Measurements from ENCODE around the gene SLC66A3. TPM values are rescaled to one million over a fixed set of nuclear protein-coding genes. Genes with fewer than 3 reads are reported as not detected.

SLC66A3 gene
- polyA plus RNA-seq, 1 donor from 2014 or later: 7.0 TPM

- no peaks in the 10 kb centered on the region for H3K79me2 ChIP-seq (replicated peaks; ENCODE audit: insufficient read depth, low read length)
- no peaks in the 10 kb centered on the region for H3F3A ChIP-seq (ENCODE audit: insufficient read depth, low read length, poor library complexity, severe bottlenecking)
- no peaks in the 10 kb centered on the region for H3K9me3 ChIP-seq (ENCODE audit: low read length)
- no peak overlapping the region for H3K27ac ChIP-seq (ENCODE audit: low read length)
- H3K9me2 ChIP-seq (ENCODE audit: insufficient read depth, low read length): no peaks in the 10 kb centered on the region
- no peaks in the 10 kb centered on the region for H3K36me3 ChIP-seq (ENCODE audit: insufficient read depth, low read length)
- H3K27me3 ChIP-seq (ENCODE audit: insufficient read depth, low read depth, low read length): no peaks in the 10 kb centered on the region
- H3K9ac ChIP-seq (ENCODE audit: low read length): no peak overlapping the region
- no peak overlapping the region for H2AFZ ChIP-seq (ENCODE audit: low read depth, low read length)
- H3K4me3 ChIP-seq (ENCODE audit: low read length): no peak overlapping the region
- TF ChIP-seq REST (IDR thresholded peaks at IDR 0.05; ENCODE audit: borderline replicate concordance): no peak
- H3K4me2 ChIP-seq (ENCODE audit: low read length): no peak overlapping the region
- H4K20me1 ChIP-seq (ENCODE audit: insufficient read depth): no peaks in the 10 kb centered on the region
These were observed 23.9 kb upstream of the SLC66A3 start for GRCh38 chr2:11131166-11131920.

GRCh38 chr2:11132036-11132671, 23.1 kb upstream of the SLC66A3 start:
- no peak overlapping the region for H3K9ac ChIP-seq (ENCODE audit: low read length)
- no peaks in the 10 kb centered on the region for H3K9me3 ChIP-seq (ENCODE audit: low read length)
- no peak overlapping the region for H3K4me2 ChIP-seq (ENCODE audit: low read length)
- TF ChIP-seq CTCF (IDR thresholded peaks at IDR 0.05; ENCODE audit: poor library complexity, severe bottlenecking) (no peak), EZH2 (IDR thresholded peaks at IDR 0.05; ENCODE audit: borderline replicate concordance, insufficient read depth, low read length, poor library complexity, severe bottlenecking) (no peak), TAF1 (IDR thresholded peaks at IDR 0.05; ENCODE audit: low read depth) (no peak), POLR2AphosphoS5 (IDR thresholded peaks at IDR 0.05) (no peak), EP300 (conservative IDR thresholded peaks at IDR 0.05; ENCODE audit: poor library complexity, severe bottlenecking) (no peak), RAD21 (conservative IDR thresholded peaks at IDR 0.05) (no peak), MXI1 (conservative IDR thresholded peaks at IDR 0.05; ENCODE audit: poor library complexity, severe bottlenecking) (no peak)
- no peaks in the 10 kb centered on the region for H3K79me2 ChIP-seq (replicated peaks; ENCODE audit: insufficient read depth, low read length)
- H2AFZ ChIP-seq (ENCODE audit: low read depth, low read length): no peak overlapping the region
- no peak overlapping the region for H3K27ac ChIP-seq (ENCODE audit: low read length)
- H3K4me3 ChIP-seq (ENCODE audit: low read length): no peak overlapping the region
- no peaks in the 10 kb centered on the region for H3F3A ChIP-seq (ENCODE audit: insufficient read depth, low read length, poor library complexity, severe bottlenecking)
- no peaks in the 10 kb centered on the region for H3K27me3 ChIP-seq (ENCODE audit: insufficient read depth, low read depth, low read length)
- no peaks in the 10 kb centered on the region for H4K20me1 ChIP-seq (ENCODE audit: insufficient read depth)
- H3K36me3 ChIP-seq (ENCODE audit: insufficient read depth, low read length): no peaks in the 10 kb centered on the region
- no peaks in the 10 kb centered on the region for H3K9me2 ChIP-seq (ENCODE audit: insufficient read depth, low read length)

All from neural cell (in vitro differentiated cells).